LHCN-M2 (cell line): ENCODE results near the gene GBP3. TPM values are rescaled to one million over a fixed set of nuclear protein-coding genes. Genes with fewer than 3 reads are reported as not detected.
"Not testable (repeated sequence)": the region's sequence is repeated elsewhere in the genome, so short reads cannot be mapped to it uniquely, and the experiment has no call there.

Experiments
- DNase-seq: peaks from one replicate; pipeline ENCODE4 v3.0.0-alpha.2; 2012; ENCODE audit warnings: low read depth
- total RNA-seq: library from RNA; depleted of rRNA; stranded (reverse); fragments of >200 nt; gene quantifications from 2 replicates; pipeline ENCODE4 v1.2.3, GENCODE V29; 2014; rRNA removed

The GBP3 gene
- total RNA-seq, 1 experiment from 2014 or later, result 72.9 TPM

GRCh38 chr1:88979749-88980116, 42.9 kb downstream of the GBP3 start:
- DNase-seq, result no peak

- peak; percentile 46 for DNase-seq
Observed at GRCh38 chr1:88979054-88979748, 43.5 kb downstream of the GBP3 start.

- DNase-seq, result no peak
Observed at GRCh38 chr1:88976235-88976634, 46.4 kb downstream of the GBP3 start.

GRCh38 chr1:88974616-88975172, 48.0 kb downstream of the GBP3 start:
- not testable (repeated sequence) for DNase-seq

- DNase-seq, result peak; percentile 37
Observed at GRCh38 chr1:88973520-88974137, 49.0 kb downstream of the GBP3 start.

- peak; percentile 37 for DNase-seq
Observed at GRCh38 chr1:88961647-88962275, 60.9 kb downstream of the GBP3 start.

GRCh38 chr1:88961081-88961480, 61.6 kb downstream of the GBP3 start:
- DNase-seq, result no peak

Other genes with a start within 250 kb of the GBP3 start
- gene GTF2B, start 131.3 kb downstream of the GBP3 start, total RNA-seq, result 36.1 and 44.9 TPM in 2 replicates
- 24.1 and 29.4 TPM in 2 replicates for gene KYAT3, start 30.2 kb downstream of the GBP3 start, total RNA-seq
- 6.4 and 7.7 TPM in 2 replicates for gene RBMXL1, start 30.2 kb downstream of the GBP3 start, total RNA-seq
- 34.9 and 37.7 TPM in 2 replicates for gene GBP1, start 42.3 kb upstream of the GBP3 start, total RNA-seq
- 28.7 and 35.3 TPM in 2 replicates for gene GBP2, start 103.2 kb upstream of the GBP3 start, total RNA-seq
- not detected in 2 replicates for gene GBP7, start 153.1 kb upstream of the GBP3 start, total RNA-seq
- not detected in 2 replicates for gene GBP4, start 176.1 kb upstream of the GBP3 start, total RNA-seq
- gene GBP5, start 250.0 kb upstream of the GBP3 start, total RNA-seq, result 0.13 and 0.40 TPM in 2 replicates